NOMO-1 treated with DMSO at 0.1 percent for 48 hours (cell line): ENCODE data around the gene IWS1.
"Not testable (repeated sequence)": the region's sequence is repeated elsewhere in the genome, so short reads cannot be mapped to it uniquely, and the experiment has no call there.

Experiments
- DNase-seq: peaks from one replicate; lab custom pipeline; 2025; ENCODE audit not compliant: unreplicated experiment; lab: John Stamatoyannopoulos, UW

Gene IWS1

GRCh38 chr2:127561371-127561770 lies 35.1 kb upstream of the IWS1 start:
- no peak for DNase-seq

- DNase-seq = no peak
Measured at GRCh38 chr2:127560931-127561280, 34.6 kb upstream of the IWS1 start.

DNA sequence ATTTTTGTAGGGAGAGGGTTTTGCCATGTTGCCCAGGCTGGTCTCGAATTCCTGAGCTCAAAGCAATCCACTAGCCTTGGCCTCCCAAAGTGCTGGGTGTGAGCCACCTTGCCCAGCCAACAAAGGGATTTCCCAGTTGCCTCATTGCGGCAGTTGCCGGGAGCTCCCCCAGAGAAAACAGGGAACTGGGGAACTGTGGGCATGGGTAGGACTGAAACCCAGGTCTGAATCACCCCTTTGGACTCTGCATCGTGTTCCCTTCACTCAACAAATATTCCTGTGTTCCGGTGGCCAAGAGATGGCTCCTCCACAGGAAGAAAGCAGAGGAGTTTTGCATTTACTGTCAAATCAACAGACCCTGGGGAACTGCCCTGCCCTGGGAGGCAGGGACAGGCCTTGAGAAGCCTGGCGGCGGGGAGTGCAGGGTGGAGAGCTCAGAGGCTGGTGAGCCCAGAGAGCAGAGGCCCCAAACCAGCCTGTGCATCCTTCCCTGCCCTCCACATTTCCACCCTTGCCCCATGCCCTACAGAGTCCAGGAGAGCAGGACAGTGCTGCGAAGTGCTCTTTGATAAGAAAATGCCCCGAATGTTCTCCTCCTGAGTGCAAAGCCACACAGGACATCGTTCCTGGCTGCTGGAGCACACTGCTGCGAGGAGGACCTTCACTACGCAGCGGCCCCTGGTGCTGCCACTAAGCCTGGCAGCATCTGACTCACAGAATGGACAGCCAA lies 34.1 kb upstream of the IWS1 start:
- no peak for DNase-seq

DNA sequence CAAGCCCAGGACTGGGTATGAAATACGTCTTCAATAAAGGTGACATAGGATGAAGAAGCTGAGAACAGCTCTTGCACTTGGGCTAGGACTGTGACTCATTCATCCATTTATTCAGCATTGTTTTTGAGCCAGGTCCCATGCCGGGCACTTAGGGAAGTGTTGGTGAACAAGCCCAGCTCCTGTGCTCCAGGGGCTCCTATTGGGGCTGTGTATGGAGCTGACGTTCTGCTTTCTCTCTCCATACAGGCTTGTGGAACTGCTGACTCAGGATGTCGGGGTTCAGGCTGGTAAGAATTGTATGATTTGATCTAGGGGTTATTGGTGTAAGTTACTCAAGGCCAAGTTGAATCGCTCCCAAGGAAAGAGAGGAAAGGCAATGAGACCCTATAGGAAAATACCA lies 33.2 kb upstream of the IWS1 start:
- no peak for DNase-seq

DNA sequence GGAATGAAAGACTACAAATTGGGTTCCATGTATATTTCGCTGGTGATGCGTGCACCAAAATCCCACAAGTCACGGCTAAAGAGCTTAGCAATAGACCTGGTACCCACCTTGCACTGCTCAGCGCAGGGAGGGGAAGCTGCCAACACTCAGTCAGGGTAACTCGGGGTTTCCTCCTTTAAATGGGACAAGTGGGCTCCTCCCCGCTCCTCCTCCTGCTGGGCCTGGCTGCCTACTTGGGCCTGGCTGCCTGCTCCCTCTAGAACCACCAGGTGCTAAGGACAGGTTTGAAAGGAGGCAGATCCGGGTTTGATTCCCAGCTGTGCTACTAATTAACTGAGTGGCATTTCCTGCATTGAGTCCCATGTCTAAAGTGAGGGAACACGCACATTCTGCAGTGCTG lies 32.6 kb upstream of the IWS1 start:
- DNase-seq = no peak

DNA sequence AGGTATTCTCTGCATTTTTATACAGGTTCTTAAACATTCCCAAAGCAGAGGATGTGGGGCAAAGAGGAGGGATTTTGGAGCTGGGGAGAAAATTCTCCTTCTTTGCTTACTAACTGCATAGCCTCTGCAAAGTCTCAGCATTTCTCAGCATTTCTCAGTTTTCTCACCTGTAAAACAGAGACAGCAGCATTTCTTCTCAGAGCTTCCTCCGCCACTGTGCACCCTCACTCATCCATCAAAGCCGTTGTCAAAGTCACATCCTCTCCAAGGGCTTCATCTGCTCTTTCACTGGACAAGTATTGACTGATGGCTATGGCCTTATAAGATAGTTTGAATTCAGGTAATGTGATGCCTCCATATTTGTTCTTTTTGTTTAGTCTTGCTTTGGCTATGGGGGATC lies 26.6 kb upstream of the IWS1 start:
- DNase-seq = no peak

GRCh38 chr2:127552336-127552735 lies 26.0 kb upstream of the IWS1 start:
- DNase-seq = no peak

DNA sequence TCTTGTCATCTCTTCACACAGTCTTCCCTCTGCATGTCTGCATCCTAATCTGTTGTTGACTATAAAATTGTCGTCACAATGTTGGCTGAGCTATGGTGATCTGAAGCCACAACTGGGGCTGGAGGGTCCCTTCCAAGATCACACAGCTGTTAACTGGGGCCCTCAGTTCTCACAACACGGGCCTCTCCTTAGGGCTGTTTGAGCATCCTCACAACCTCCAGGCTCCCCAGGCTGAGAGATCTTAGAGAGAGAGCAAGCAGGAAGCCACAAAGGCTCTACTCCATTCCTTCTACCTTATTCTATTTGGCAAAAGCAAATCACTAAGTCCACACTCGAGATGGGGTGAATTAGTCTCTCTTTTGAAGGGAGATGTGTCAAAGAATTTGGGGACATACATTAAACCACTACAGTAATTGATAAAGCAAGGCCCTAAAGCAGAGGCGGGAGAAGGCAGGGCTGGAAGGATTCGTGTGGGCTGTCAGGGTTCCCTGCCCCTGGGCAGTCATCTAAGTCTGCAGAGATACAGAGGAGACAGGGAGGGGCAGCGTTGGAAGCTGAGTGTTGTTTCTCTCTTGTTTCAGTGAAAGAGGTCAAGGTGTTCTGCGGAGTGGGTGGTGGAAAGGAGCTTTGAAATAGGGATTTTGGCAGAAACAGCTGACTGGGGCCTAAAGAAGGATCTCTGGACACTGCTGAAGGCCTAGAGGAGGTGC lies 25.1 kb upstream of the IWS1 start:
- no peak for DNase-seq

- DNase-seq = no peak
Measured at GRCh38 chr2:127546797-127547196, 20.5 kb upstream of the IWS1 start.

DNA sequence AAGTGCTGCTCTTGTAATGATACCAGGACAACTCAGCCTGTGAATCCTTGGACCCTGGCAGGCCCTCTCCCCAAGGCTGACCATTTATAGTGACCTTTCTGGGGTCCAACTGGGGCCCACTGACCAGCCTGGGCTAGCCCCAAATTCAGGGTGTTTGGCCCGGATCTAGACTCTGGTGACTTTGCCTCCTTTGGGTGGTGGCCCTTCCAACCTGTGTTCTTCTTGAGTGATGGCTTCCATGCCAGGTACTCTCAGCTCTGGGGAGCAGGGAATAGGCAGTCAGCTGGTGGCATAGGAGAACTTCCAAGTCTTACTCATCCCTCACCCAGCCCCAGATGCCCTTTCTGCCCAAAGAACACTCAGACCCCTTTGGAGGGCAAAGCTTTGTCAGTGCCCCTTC lies 19.5 kb upstream of the IWS1 start:
- no peak for DNase-seq

- DNase-seq = no peak
Measured at GRCh38 chr2:127545189-127545588, 18.9 kb upstream of the IWS1 start.

- not testable (repeated sequence) for DNase-seq
Measured at GRCh38 chr2:127543013-127543501, 16.8 kb upstream of the IWS1 start.

GRCh38 chr2:127542231-127542630 lies 15.9 kb upstream of the IWS1 start:
- DNase-seq = no peak

- no peak for DNase-seq
Measured at GRCh38 chr2:127541809-127542208, 15.5 kb upstream of the IWS1 start.

GRCh38 chr2:127537644-127538043 lies 11.4 kb upstream of the IWS1 start:
- DNase-seq = no peak

GRCh38 chr2:127536707-127537541 lies 10.6 kb upstream of the IWS1 start:
- no peak for DNase-seq

DNA sequence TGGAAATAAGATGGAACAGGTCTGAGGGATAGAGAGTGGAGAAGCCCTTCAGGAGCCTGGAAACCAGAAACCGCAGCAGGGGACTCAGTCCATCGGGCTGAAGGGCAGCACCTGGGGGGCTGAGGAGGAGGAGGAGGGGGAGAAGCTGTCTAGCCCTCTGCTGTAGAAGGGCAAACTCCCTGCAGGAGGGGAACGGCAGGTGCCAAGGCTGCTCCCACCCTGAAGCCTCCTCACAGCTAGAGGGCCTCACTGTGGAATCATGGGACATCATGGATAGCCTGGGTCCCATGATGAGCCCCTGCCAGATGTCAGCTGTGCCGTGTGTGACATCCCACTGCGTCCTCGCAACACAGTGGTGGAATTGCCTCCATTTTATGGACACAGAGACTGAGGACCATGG lies 9.6 kb upstream of the IWS1 start:
- DNase-seq = no peak

DNA sequence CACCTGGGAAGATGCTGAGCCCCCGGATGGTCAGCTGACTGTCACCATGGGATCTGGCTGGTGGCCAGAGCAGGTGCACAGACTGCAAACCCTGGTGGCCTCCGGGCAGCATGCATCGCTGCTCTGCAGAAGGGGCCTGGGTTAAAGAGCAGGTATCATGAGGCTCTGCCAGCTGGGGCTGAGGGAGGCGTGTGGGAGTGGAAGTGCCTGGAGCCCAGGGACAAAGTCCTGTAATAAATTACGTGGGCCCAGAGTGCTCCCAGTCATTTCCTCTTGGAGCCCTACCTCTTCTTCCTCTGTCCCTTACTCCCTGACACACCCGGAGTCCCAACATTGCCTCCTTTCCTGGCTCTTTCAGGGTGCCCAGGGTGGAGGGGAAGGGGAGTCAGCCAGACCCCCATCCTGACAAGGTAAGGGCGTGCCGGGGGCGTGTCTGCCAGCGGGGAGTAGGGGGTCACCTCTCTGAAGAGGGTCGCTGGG lies 9.2 kb upstream of the IWS1 start, which contains the start of gene MYO7B:
TSS of gene MYO7B (plus strand) at position 262 of the 480 bp plus-strand sequence. CDS start 24,040 bp downstream, outside the sequence.
- no peak for DNase-seq

- no peak for DNase-seq
Measured at GRCh38 chr2:127532296-127532695, 6.0 kb upstream of the IWS1 start.

GRCh38 chr2:127531221-127531648 lies 4.9 kb upstream of the IWS1 start:
- DNase-seq = no peak
